Activated naive CD8-positive, alpha-beta T cell treated with anti-CD3 and anti-CD28 coated beads, Interleukin-2, amount 10 ng/mL, durations not matched to agents 7 days and 5 days (primary cell): ENCODE results near the gene STAC. TPM values are rescaled to one million over a fixed set of nuclear protein-coding genes. Genes with fewer than 3 reads are reported as not detected.

Experiments used
- ATAC-seq: fragments of 150-1000 bp; cut with Tn5 transposase; one replicate; pipeline ENCODE4 v1.10.0; 2021; ENCODE audit warnings: low read depth, moderate library complexity
- POLR2A ChIA-PET: fragments of 350-600 bp; sonication (Branson Sonifier 250); formaldehyde crosslinking; loops from one replicate; lab custom pipeline; 2021; ENCODE audit warnings: antibody characterized with exemption; lab: Charles Lee
- DNase-seq: peaks from one replicate; pipeline ENCODE4 v3.0.0; 2021
- H3K27ac Mint-ChIP-seq: one replicate; pipeline ENCODE4 v1.8.0; 2022; ENCODE audit warnings: mild to moderate bottlenecking, mixed read lengths
- H3K27me3 Mint-ChIP-seq: one replicate; pipeline ENCODE4 v1.8.0; 2022; ENCODE audit warnings: mild to moderate bottlenecking, moderate library complexity, mixed read lengths
- H3K36me3 Mint-ChIP-seq: one replicate; pipeline ENCODE4 v1.8.0; 2021; ENCODE audit warnings: mild to moderate bottlenecking, mixed read lengths
- H3K4me1 Mint-ChIP-seq: one replicate; pipeline ENCODE4 v1.8.0; 2021; ENCODE audit warnings: mixed read lengths
- H3K4me3 Mint-ChIP-seq: one replicate; pipeline ENCODE4 v1.8.0; 2022; ENCODE audit warnings: mild to moderate bottlenecking, moderate library complexity, mixed read lengths
- H3K9me3 Mint-ChIP-seq: one replicate; pipeline ENCODE4 v1.8.0; 2021; ENCODE audit warnings: mixed read lengths
- total RNA-seq, 2 experiments: library from RNA; stranded (reverse); gene quantifications; one replicate each; pipeline ENCODE4 v1.2.3, GENCODE V29; 2021

STAC gene, protein sequence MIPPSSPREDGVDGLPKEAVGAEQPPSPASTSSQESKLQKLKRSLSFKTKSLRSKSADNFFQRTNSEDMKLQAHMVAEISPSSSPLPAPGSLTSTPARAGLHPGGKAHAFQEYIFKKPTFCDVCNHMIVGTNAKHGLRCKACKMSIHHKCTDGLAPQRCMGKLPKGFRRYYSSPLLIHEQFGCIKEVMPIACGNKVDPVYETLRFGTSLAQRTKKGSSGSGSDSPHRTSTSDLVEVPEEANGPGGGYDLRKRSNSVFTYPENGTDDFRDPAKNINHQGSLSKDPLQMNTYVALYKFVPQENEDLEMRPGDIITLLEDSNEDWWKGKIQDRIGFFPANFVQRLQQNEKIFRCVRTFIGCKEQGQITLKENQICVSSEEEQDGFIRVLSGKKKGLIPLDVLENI
- not detected for total RNA-seq

DNA sequence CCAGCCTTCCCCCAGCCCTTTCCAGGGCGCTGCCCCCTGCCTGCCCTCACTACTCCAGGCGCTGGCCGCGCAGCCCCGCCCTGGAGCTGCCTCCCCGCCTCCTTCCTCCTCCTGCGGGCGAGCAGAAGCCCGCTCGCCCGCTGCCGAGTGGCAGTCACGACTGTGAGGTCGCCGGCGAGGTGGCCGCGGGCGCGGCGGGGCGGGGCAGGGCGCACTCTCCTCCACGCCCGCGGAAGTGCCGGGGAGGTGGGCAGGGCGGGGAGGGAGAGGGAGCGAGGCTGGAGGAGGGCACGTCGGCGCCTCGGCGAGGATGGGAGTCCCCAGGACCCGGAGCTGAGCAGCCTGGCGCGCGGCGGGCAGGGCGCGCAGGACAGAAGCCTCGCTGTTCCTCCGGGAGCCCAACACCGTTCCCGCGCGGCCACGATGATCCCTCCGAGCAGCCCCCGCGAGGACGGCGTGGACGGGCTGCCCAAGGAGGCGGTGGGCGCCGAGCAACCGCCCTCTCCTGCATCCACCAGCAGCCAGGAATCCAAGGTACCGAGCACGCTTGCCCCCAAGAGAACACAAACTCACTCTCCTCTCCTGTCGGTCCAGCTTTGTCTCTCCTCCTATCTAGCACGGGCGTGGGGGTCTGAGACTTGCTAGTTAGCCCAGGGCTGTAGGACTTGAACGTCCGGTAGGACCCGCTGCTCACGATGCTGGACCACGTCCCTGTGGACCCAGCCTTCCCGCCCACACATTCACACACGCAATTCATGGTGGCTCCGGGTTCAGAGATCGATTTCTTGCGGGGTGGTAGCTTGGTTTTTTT lies at the start of gene STAC:
Gene STAC (plus strand): TSS at position 284 of the 811 bp plus-strand sequence. CDS start 140 bp downstream, at position 424.
- peaks cover 7% of the 10 kb centered on the region for H3K4me1 Mint-ChIP-seq
- H3K36me3 Mint-ChIP-seq, result no peaks in the 10 kb centered on the region
- H3K27ac Mint-ChIP-seq, result no peak within 1 kb of the TSS
- H3K9me3 Mint-ChIP-seq, result no peaks in the 10 kb centered on the region
- peak within 1 kb of the TSS; percentile 68 for H3K4me3 Mint-ChIP-seq
- ATAC-seq (peak; percentile 86), DNase-seq (peak; percentile 50)
- H3K27me3 Mint-ChIP-seq, result peaks cover 39% of the 10 kb centered on the region
- POLR2A ChIA-PET, result no interaction called here

DNA sequence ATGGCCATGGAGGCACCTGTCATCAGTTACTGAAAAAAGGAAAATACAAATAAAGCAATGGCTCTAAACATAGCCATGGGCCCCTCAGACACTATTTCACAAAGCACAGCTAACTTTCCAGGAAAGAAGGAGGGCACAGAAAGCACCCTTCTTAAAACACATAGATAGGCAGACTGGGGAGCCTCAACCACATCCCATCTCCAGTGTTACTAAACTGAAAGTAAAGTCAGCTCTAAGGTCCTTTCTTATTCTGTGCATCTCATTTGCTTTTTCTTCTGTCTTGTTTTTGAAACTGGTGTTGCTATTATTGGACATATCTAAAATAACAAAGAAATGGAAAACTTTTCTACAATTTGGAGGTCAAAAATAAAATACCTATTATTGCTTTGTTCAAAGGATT lies 48.2 kb upstream of the STAC start:
- H3K4me3 Mint-ChIP-seq, result no peak overlapping the region
- no peaks in the 10 kb centered on the region for H3K9me3 Mint-ChIP-seq
- H3K27me3 Mint-ChIP-seq, result no peaks in the 10 kb centered on the region
- H3K27ac Mint-ChIP-seq, result no peak overlapping the region
- ATAC-seq, result no peak
- H3K4me1 Mint-ChIP-seq, result peaks cover 1% of the 10 kb centered on the region
- POLR2A ChIA-PET, result no interaction called here
- DNase-seq, result no peak
- H3K36me3 Mint-ChIP-seq, result no peaks in the 10 kb centered on the region

DNA sequence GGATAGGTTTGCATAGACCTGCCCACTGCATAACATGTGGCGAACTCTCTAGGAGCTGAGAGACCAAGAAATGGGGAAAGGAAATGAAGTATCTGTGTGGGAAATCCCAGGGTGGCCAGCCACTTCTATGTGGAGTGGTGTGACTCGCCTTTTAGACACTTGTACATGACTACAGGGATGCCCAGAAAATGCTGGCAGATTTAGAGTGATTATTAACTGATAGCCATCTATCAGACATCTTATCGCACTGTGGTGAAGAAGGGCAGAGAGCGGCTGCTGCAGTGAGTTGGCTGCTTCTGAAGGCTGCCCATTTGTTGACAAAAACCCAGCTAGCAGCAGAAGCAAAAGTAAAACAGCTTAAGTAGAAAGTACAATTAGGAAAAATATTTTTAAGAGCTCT lies 18.1 kb upstream of the STAC start:
- no peak for ATAC-seq
- Mint-ChIP-seq H3K4me3 (no peak overlapping the region), H3K4me1 (no peaks in the 10 kb centered on the region), H3K27ac (no peak overlapping the region), H3K36me3 (no peaks in the 10 kb centered on the region), H3K27me3 (peaks cover 4% of the 10 kb centered on the region), H3K9me3 (no peaks in the 10 kb centered on the region)
- no peak for DNase-seq
- POLR2A ChIA-PET, result no interaction called here

DNA sequence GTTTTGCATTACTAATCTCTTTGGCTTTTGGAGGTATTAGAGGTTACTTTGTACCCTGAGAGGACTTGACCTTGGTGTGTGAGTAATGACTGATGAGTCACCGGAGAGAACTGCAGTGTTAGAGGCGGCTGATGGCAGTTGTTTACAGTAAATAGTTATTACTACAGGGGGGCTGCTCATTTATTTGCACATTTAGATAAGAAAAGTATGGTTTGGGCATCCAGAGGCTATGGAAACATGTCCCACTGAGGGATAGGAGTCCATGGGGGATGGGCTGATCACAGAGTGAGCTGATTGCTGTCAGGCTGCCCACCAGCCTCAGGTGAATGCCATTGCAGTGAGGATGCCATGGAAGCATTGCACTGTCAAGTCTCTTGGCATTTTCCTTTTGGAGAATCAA lies 17.3 kb upstream of the STAC start:
- no peaks in the 10 kb centered on the region for H3K4me1 Mint-ChIP-seq
- DNase-seq, result no peak
- ATAC-seq, result no peak

DNA sequence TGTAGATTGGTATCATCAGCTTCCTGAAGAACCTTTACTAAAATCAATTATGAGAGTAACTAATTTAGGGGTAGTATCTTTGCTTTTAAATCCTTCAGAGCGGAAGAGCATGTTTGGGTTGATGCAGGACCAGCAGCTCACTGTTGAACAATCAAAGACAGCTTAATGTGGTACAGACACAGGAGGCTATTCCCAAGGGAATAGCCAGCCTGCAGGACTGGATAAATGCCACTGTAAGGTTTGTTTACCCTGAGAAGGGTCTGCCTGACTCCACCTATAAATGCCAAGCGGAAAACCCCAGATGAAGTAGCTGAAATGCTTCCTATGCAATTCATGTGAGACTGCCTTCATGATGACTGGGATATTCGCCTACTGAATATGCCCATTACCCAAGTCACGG lies 16.0 kb upstream of the STAC start:
- Mint-ChIP-seq H3K9me3 (no peaks in the 10 kb centered on the region), H3K4me3 (no peak overlapping the region), H3K4me1 (no peaks in the 10 kb centered on the region), H3K36me3 (no peaks in the 10 kb centered on the region), H3K27ac (no peak overlapping the region), H3K27me3 (no peaks in the 10 kb centered on the region)
- DNase-seq (no peak), ATAC-seq (no peak)
- POLR2A ChIA-PET, result no interaction called here

More for the DNA sequence above, 17.3 kb upstream of the STAC start:
- Mint-ChIP-seq H3K36me3 (no peaks in the 10 kb centered on the region), H3K4me3 (no peak overlapping the region), H3K27ac (no peak overlapping the region), H3K9me3 (no peaks in the 10 kb centered on the region), H3K27me3 (peaks cover 4% of the 10 kb centered on the region)
- POLR2A ChIA-PET, result no interaction called here

GRCh38 chr3:36365829-36366228 lies 14.5 kb upstream of the STAC start:
- no peak for ATAC-seq
- POLR2A ChIA-PET, result no interaction called here
- H3K27ac Mint-ChIP-seq, result no peak overlapping the region

DNA sequence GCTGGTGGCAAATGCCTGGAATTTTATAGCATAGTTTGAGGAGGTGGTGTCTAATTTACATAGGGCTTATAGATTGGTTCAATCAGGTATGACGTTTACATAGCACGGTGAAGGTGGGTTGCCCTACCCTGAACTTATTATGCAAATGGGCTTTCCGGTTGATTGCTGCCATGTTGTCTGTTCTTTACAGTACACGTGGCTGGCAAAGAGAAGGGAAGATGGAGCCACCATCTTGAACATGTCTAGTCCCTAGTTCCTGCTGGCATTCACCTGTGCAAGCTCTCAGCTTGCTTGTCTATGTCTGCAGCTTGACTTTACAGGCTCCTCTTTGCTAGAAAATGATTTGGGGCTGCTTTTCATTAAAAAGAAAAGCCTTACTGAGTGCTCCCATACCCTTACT lies 14.0 kb upstream of the STAC start:
- no peak for DNase-seq
- ATAC-seq, result no peak
- Mint-ChIP-seq H3K9me3 (no peaks in the 10 kb centered on the region), H3K4me3 (no peak overlapping the region), H3K27ac (no peak overlapping the region), H3K4me1 (no peaks in the 10 kb centered on the region), H3K36me3 (no peaks in the 10 kb centered on the region), H3K27me3 (no peaks in the 10 kb centered on the region)
- POLR2A ChIA-PET, result no interaction called here

More at GRCh38 chr3:36365829-36366228, 14.5 kb upstream of the STAC start:
- no peaks in the 10 kb centered on the region for H3K4me1 Mint-ChIP-seq
- no peak overlapping the region for H3K4me3 Mint-ChIP-seq
- DNase-seq, result no peak
- no peaks in the 10 kb centered on the region for H3K36me3 Mint-ChIP-seq
- H3K9me3 Mint-ChIP-seq, result no peaks in the 10 kb centered on the region
- H3K27me3 Mint-ChIP-seq, result no peaks in the 10 kb centered on the region

GRCh38 chr3:36367912-36368573 lies 12.3 kb upstream of the STAC start:
- no peak for ATAC-seq
- DNase-seq, result no peak
- Mint-ChIP-seq H3K4me3 (no peak overlapping the region), H3K36me3 (no peaks in the 10 kb centered on the region), H3K27ac (no peak overlapping the region), H3K9me3 (no peaks in the 10 kb centered on the region), H3K4me1 (no peaks in the 10 kb centered on the region), H3K27me3 (no peaks in the 10 kb centered on the region)
- POLR2A ChIA-PET, result no interaction called here

DNA sequence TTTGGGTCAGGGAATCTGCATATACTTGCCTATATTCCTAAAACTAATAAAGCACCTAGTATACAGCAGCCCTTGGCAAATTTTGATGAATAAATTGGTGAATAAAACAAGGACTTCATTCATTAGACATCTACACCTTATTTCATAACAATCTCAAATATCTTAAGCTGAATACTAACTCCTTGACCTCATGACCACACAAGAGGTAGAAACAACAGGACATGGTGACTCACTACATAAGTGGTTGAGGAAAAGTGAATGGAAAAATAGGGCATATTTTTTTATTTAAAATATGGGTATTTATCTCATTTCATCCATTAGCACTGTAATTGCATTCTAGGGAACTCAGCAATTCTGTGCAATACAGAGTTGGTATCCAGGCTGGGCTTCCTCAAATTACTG lies 7.8 kb upstream of the STAC start:
- no peaks in the 10 kb centered on the region for H3K36me3 Mint-ChIP-seq
- ATAC-seq, result no peak
- POLR2A ChIA-PET, result no interaction called here
- no peaks in the 10 kb centered on the region for H3K9me3 Mint-ChIP-seq
- H3K27ac Mint-ChIP-seq, result no peak overlapping the region
- no peaks in the 10 kb centered on the region for H3K4me1 Mint-ChIP-seq
- DNase-seq, result no peak
- H3K27me3 Mint-ChIP-seq, result peaks cover 10% of the 10 kb centered on the region
- H3K4me3 Mint-ChIP-seq, result no peak overlapping the region

- DNase-seq, result no peak
- Mint-ChIP-seq H3K27ac (no peak overlapping the region), H3K4me1 (no peaks in the 10 kb centered on the region), H3K27me3 (peaks cover 13% of the 10 kb centered on the region), H3K9me3 (no peaks in the 10 kb centered on the region), H3K4me3 (no peak overlapping the region), H3K36me3 (no peaks in the 10 kb centered on the region)
- POLR2A ChIA-PET, result no interaction called here
- ATAC-seq, result no peak
These were observed 7.2 kb upstream of the STAC start for GRCh38 chr3:36373084-36373483.

DNA sequence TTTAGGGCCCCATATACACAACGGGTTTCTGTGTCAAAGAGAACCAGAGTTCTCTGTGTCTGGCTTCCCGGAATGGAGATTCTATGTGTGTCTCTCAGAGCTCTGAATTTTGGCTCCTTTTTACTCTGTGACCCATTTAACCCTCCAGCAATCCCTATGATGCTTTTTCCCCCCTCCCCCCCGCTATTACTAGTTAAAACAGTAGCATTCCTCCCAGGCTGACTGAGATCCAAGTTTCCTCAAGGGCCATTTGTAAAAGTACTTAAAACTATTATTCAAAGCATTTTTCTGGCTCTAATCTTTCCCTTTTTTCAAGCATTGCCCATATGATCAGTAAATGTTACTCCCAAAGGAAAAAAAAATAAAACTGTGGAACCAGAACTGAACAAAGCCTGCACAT lies 6.6 kb upstream of the STAC start:
- H3K4me1 Mint-ChIP-seq, result no peaks in the 10 kb centered on the region
- POLR2A ChIA-PET, result no interaction called here
- no peaks in the 10 kb centered on the region for H3K36me3 Mint-ChIP-seq
- no peaks in the 10 kb centered on the region for H3K9me3 Mint-ChIP-seq
- DNase-seq (no peak), ATAC-seq (no peak)
- peaks cover 16% of the 10 kb centered on the region for H3K27me3 Mint-ChIP-seq
- no peak overlapping the region for H3K27ac Mint-ChIP-seq
- no peak overlapping the region for H3K4me3 Mint-ChIP-seq

DNA sequence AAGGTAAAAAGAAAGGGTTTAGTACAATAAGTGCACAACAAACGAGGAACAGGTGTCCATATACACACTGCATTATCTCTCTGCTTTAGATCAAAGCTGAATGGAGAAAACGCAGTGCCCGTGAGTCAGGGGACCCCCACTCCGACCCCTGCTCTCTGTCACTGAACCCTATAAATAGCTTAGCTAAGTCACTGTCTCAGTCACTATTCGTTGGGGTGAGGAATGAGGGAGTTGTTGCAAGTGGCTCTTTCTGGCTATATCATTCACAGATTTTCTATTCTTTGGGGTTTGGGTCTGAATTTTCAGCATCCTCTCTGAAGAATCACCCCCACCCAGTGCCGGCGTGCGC lies 458 bp upstream of the STAC start:
- H3K9me3 Mint-ChIP-seq, result no peaks in the 10 kb centered on the region
- peaks cover 42% of the 10 kb centered on the region for H3K27me3 Mint-ChIP-seq
- peak overlapping the region; percentile 13 for H3K4me3 Mint-ChIP-seq
- POLR2A ChIA-PET, result no interaction called here
- H3K36me3 Mint-ChIP-seq, result no peaks in the 10 kb centered on the region
- no peak overlapping the region for H3K27ac Mint-ChIP-seq
- H3K4me1 Mint-ChIP-seq, result peaks cover 7% of the 10 kb centered on the region
- DNase-seq, result no peak
- no peak for ATAC-seq

DNA sequence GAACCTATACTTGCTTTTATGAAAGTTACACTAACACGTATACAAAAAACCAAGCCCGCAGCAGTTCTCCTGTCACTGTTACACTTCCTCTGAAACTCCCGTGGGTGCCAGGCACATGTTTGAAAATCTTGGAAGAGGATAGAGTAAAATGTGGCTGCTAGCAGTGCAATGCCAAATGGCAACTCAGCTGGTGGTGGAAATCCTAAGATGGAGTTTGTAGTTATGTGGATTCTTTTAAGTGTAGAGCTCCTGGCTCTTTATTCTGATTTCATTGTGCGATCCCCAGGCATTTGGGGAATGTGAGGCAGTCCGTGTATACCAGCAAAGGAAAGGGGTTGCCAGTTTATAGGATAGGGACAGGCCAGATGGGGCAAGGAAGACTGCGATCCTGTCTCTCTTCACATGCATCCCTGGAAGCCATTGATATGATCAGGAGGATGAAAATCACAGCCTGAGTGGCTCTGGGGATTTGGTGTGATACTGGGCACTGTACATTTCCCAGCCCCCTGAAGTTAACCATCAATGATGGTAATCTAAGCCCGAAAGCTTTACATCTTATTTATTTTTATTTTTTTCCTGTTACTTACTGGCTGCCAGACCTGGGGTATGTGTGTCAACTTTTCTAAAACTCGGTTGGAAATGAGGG lies 1.1 kb downstream of the STAC start:
- Mint-ChIP-seq H3K9me3 (no peaks in the 10 kb centered on the region), H3K27me3 (peaks cover 39% of the 10 kb centered on the region), H3K27ac (no peak overlapping the region), H3K4me1 (peaks cover 7% of the 10 kb centered on the region), H3K4me3 (peak overlapping the region; percentile 68), H3K36me3 (no peaks in the 10 kb centered on the region)
- no peak for ATAC-seq
- DNase-seq, result no peak
- POLR2A ChIA-PET, result no interaction called here
